ENCODE measurements around the gene P2RY2.

DNA sequence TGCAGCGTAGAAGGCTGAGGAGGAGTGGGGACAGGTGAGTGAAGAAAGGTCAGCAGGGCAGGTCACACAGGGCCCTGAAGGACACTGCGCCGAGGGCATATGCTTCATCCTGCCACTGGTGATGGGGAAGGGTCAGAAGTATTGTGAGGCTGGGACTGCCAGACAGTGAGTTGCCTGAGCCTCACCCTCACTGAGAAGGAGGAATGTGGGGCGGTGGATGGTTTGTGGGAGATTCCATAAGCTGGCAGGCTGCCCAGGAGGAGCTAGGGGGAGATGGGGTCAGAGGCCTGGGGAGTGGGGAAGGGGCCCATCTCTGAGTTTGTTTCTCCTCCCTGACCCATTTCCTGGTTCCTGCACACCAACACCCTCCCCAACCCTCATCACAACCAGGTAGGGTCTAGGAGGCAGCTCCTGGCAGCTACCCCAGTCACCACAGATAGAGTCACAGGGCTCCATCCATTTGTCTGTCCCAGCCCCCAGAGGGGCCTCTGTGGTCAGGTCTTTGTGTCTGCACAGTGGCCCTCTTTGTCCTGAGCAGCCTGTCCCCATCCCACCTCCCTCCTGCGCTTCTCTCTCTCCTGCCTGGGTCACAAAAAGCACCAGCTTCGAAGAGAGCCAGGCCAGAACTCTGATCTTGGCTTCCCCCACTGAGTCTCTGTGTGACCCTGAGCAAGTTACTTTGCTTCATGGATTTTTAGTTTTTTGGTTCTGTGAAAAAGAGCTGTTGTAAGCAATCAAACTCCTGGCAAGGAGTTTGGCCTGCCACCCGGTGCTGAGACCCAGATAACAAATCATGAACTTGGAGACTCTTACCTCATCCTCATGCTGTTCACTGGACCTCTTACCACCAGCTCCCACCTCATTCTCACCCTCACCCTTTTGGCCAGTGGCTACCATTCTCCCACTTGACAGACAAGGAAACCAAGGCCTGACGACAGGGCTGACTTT is 4.6 kb upstream of the P2RY2 start:
- TF ChIP-seq HNF4G (IDR thresholded peaks at IDR 0.05) (no peak), SP1 (IDR thresholded peaks at IDR 0.05) (no peak), JUND (IDR thresholded peaks at IDR 0.05) (no peak), YY1 (IDR thresholded peaks at IDR 0.05) (no peak), TAF1 (conservative IDR thresholded peaks at IDR 0.05) (no peak), NR2F2 (IDR thresholded peaks at IDR 0.05) (no peak), RAD21 (IDR thresholded peaks at IDR 0.05) (no peak)
- TF ChIP-seq, protein P1, sequence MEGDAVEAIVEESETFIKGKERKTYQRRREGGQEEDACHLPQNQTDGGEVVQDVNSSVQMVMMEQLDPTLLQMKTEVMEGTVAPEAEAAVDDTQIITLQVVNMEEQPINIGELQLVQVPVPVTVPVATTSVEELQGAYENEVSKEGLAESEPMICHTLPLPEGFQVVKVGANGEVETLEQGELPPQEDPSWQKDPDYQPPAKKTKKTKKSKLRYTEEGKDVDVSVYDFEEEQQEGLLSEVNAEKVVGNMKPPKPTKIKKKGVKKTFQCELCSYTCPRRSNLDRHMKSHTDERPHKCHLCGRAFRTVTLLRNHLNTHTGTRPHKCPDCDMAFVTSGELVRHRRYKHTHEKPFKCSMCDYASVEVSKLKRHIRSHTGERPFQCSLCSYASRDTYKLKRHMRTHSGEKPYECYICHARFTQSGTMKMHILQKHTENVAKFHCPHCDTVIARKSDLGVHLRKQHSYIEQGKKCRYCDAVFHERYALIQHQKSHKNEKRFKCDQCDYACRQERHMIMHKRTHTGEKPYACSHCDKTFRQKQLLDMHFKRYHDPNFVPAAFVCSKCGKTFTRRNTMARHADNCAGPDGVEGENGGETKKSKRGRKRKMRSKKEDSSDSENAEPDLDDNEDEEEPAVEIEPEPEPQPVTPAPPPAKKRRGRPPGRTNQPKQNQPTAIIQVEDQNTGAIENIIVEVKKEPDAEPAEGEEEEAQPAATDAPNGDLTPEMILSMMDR (IDR thresholded peaks at IDR 0.05; ENCODE audit: low read depth, low read length, missing input control): no peak
- TF ChIP-seq, protein P2, sequence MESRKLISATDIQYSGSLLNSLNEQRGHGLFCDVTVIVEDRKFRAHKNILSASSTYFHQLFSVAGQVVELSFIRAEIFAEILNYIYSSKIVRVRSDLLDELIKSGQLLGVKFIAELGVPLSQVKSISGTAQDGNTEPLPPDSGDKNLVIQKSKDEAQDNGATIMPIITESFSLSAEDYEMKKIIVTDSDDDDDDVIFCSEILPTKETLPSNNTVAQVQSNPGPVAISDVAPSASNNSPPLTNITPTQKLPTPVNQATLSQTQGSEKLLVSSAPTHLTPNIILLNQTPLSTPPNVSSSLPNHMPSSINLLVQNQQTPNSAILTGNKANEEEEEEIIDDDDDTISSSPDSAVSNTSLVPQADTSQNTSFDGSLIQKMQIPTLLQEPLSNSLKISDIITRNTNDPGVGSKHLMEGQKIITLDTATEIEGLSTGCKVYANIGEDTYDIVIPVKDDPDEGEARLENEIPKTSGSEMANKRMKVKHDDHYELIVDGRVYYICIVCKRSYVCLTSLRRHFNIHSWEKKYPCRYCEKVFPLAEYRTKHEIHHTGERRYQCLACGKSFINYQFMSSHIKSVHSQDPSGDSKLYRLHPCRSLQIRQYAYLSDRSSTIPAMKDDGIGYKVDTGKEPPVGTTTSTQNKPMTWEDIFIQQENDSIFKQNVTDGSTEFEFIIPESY (IDR thresholded peaks at IDR 0.05): no peak
- TF ChIP-seq, protein P3, sequence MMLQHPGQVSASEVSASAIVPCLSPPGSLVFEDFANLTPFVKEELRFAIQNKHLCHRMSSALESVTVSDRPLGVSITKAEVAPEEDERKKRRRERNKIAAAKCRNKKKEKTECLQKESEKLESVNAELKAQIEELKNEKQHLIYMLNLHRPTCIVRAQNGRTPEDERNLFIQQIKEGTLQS (IDR thresholded peaks at IDR 0.05): no peak
- TF ChIP-seq, protein P4, sequence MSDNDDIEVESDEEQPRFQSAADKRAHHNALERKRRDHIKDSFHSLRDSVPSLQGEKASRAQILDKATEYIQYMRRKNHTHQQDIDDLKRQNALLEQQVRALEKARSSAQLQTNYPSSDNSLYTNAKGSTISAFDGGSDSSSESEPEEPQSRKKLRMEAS (IDR thresholded peaks at IDR 0.05): no peak

All from liver (tissue), 3 donors.